22Rv1 (cell line): ENCODE data around the gene RAB6B.

Experiments
- H3K27ac ChIP-seq: fragments of 450-650 bp; 2 replicates; pipeline ENCODE4 v1.5.1; 2017
- ZFX ChIP-seq: fragments of 450-650 bp; IDR thresholded peaks from 2 replicates; pipeline ENCODE4 v1.6.1; 2017; ENCODE audit warnings: antibody characterized with exemption, borderline replicate concordance
- TF ChIP-seq, protein P1 (sequence below): fragments of 450-650 bp; IDR thresholded peaks from 2 replicates; pipeline ENCODE4 v1.5.1; 2017; ENCODE audit warnings: mild to moderate bottlenecking

The RAB6B gene

DNA sequence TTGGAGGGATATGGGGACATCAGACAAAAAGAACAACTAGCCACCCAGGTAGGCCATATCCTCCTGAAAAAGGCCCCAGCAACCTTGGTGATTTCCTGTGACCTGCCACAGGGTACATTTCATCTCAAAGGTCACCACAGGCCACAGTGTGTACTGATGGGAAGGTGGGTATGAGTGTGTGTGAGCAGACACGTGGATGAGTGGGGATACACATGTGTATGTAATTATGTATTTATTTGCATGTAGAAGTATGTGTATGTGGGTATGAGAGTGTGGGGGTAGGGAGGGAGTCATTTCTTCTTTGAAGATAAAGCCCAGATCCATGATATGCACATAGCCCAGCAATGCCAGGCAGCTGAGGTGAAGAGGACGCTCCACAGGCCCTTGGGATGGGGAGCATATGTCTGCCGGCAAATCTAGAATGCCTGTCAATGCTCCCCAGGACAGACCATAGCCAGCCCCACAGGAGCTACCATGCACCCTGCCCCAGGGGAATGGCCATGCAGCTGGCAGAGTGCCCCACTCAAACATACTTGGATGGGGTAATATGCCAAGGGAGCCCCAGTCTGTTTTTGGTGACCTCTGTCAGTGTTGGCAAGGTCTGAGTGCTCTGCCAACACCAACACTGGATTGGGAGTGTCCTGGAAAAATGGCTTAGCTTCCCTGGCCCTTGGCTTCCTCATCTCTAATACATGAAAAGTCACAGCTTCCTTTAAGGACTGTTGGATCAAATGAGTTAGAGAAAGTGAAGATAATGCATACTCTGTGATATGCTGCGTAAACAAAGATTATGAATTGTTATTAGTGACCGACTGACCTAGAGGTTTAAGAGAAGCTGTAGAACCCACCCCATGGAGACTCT is 42.4 kb downstream of the RAB6B start:
- H3K27ac ChIP-seq, result no peak overlapping the region
- TF ChIP-seq, protein P1, sequence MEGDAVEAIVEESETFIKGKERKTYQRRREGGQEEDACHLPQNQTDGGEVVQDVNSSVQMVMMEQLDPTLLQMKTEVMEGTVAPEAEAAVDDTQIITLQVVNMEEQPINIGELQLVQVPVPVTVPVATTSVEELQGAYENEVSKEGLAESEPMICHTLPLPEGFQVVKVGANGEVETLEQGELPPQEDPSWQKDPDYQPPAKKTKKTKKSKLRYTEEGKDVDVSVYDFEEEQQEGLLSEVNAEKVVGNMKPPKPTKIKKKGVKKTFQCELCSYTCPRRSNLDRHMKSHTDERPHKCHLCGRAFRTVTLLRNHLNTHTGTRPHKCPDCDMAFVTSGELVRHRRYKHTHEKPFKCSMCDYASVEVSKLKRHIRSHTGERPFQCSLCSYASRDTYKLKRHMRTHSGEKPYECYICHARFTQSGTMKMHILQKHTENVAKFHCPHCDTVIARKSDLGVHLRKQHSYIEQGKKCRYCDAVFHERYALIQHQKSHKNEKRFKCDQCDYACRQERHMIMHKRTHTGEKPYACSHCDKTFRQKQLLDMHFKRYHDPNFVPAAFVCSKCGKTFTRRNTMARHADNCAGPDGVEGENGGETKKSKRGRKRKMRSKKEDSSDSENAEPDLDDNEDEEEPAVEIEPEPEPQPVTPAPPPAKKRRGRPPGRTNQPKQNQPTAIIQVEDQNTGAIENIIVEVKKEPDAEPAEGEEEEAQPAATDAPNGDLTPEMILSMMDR, result no peak
- no peak for TF ChIP-seq ZFX

GRCh38 chr3:133851931-133852330 is 43.8 kb downstream of the RAB6B start:
- H3K27ac ChIP-seq, result no peak overlapping the region
- no peak for TF ChIP-seq ZFX
- TF ChIP-seq, protein P1, result no peak

- no peak overlapping the region for H3K27ac ChIP-seq
- TF ChIP-seq, protein P1, result no peak
- no peak for TF ChIP-seq ZFX
These were observed 44.3 kb downstream of the RAB6B start for GRCh38 chr3:133851266-133851906.

DNA sequence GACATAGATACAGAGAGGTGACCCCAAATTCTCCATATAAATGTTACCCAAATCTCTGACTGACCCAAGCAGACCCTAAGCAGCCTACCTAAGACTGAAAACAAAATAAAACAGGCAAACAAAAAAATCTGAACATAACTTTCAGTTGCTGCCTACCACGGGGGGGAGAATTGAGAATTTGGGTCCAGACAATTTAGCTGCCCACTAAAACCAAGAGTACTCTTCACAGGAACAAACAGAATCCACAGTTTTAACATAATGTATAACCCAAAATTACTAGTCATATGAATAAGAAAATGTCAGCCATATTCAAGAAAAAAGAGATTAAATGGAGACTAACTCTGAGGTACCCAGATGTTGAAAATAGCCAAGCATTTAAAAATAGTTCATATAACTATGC is 45.6 kb downstream of the RAB6B start:
- TF ChIP-seq, protein P1, result no peak
- no peak for TF ChIP-seq ZFX

DNA sequence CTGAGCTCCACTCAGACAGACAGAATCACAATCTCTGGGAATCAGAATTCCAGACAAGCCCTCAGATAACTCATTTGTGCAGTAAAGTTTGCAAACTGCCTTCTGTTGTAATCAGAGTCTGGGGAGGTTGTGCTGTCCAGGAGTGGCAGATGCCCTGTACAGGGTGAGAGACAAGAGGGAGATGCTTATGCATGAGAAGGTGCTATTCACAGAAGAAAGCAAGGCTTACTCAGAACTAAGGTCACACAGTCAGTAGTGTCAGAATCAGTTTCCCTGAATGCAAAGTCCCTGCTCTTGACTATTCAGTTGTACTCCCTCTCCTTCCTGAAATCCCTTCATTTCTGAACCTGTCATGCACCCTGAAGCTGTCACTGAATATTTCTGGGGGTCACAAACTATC is 46.3 kb downstream of the RAB6B start:
- no peak overlapping the region for H3K27ac ChIP-seq
- TF ChIP-seq, protein P1, result no peak
- no peak for TF ChIP-seq ZFX

More for the DNA sequence above, 45.6 kb downstream of the RAB6B start:
- no peak overlapping the region for H3K27ac ChIP-seq

DNA sequence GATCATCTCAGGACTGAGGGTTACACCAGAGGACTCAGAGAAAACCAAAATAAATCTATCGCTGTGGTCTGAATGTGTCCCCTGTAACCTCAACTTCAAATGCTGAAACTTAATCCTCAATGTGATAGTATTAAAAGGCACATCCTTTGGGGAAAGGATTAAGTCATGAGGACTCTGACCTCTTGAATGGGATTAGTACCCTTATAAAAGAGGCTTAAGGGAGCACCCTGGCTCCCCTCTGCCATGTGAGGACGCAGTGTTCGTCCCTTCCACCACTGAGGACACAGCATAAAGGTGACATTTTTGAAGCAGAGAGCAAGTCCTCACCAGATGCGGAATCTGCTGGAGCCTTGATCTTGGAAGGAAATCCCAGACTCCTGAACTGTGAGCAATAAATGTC is 50.6 kb downstream of the RAB6B start:
- TF ChIP-seq, protein P1, result no peak
- no peak for TF ChIP-seq ZFX
- no peak overlapping the region for H3K27ac ChIP-seq

DNA sequence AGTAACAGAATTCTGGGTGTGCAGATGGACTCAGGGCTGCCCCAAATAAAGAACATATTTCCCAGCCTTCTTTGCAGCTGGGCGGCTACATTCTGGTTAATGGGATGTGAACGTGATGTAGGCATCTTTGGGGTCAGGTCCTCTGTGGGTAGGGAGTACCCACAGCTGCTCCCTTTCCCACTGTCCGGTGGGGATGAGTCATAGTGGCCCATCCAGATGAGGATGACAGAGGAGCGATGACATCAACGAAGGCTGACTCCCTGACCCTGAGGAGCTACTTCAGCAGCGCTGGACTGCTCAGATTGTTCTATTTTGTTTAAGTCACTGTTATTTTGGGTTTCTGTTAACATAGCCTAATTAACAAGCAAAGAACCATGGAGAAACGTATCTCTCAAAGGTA is 52.0 kb downstream of the RAB6B start:
- no peak overlapping the region for H3K27ac ChIP-seq
- no peak for TF ChIP-seq ZFX
- TF ChIP-seq, protein P1, result no peak
